HEK293 (cell line): ENCODE results near the gene DOK4.
"Not testable (repeated sequence)": the region's sequence is repeated elsewhere in the genome, so short reads cannot be mapped to it uniquely, and the experiment has no call there.

ENCODE experiments used
- CTCF ChIA-PET: fragments of 350-600 bp; formaldehyde crosslinking; extraction: SDS; loops from one replicate; lab custom pipeline; 2021; ENCODE audit warnings: antibody characterized with exemption; lab: Yijun Ruan, JAX
- POLR2A ChIA-PET: fragments of 300-600 bp; formaldehyde crosslinking; extraction: SDS; loops from one replicate; lab custom pipeline; 2020; ENCODE audit warnings: antibody characterized with exemption, inconsistent platforms; lab: Yijun Ruan, JAX
- H3K27ac ChIP-seq: fragments of 200-500 bp; sonication (Bioruptor generic); 2 replicates; pipeline ENCODE4 v1.5.1; 2014; ENCODE audit warnings: low read depth, low read length, control low read depth, inconsistent platforms; ENCODE audit errors: extremely low read depth
- H3K36me3 ChIP-seq, 2 experiments: fragments of 200-500 bp in 1 of 2; sonication (Bioruptor generic) in 1 of 2; 1 replicate in 1 of 2; 2 replicates in 1 of 2; pipeline ENCODE4 v1.5.1; 2014 to 2017; ENCODE audit warnings: inconsistent platforms in 2 of 2, low read length in 2 of 2; ENCODE audit not compliant: control insufficient read depth in 2 of 2, insufficient read depth in 1 of 2
- H3K4me1 ChIP-seq: fragments of 200-500 bp; sonication (Bioruptor generic); 2 replicates; pipeline ENCODE4 v1.5.1; 2014; ENCODE audit warnings: mild to moderate bottlenecking, low read length, inconsistent platforms; ENCODE audit not compliant: control insufficient read depth, insufficient read depth
- H3K4me3 ChIP-seq: 2 replicates; pipeline ENCODE4 v1.5.1; 2011; ENCODE audit warnings: low read depth, mild to moderate bottlenecking, control low read depth, low read length, moderate library complexity
- H3K9me3 ChIP-seq: fragments of 200-500 bp; sonication (Bioruptor generic); 2 replicates; pipeline ENCODE4 v1.5.1; 2014; ENCODE audit warnings: low read depth, low read length, inconsistent platforms; ENCODE audit not compliant: control insufficient read depth, insufficient read depth
- BCL11A ChIP-seq: fragments of 450-650 bp; formaldehyde crosslinking; IDR thresholded peaks from 2 replicates; pipeline ENCODE4 v1.5.1; 2016; ENCODE audit warnings: low read depth, missing biosample characterization, missing genetic modification characterization
- GLI2 ChIP-seq: fragments of 450-650 bp; formaldehyde crosslinking; IDR thresholded peaks from 2 replicates; pipeline ENCODE4; 2017; ENCODE audit warnings: missing biosample characterization, missing genetic modification characterization, low read depth, borderline replicate concordance
- KLF8 ChIP-seq: fragments of 450-650 bp; formaldehyde crosslinking; IDR thresholded peaks from 2 replicates; pipeline ENCODE4 v1.5.1; 2016; ENCODE audit warnings: missing biosample characterization, missing genetic modification characterization
- OSR2 ChIP-seq: fragments of 450-650 bp; formaldehyde crosslinking; IDR thresholded peaks from 2 replicates; pipeline ENCODE4 v1.5.1; 2016; ENCODE audit warnings: missing biosample characterization, missing genetic modification characterization
- RBAK ChIP-seq: fragments of 450-650 bp; formaldehyde crosslinking; IDR thresholded peaks from 2 replicates; pipeline ENCODE4 v1.5.1; 2016; ENCODE audit warnings: missing biosample characterization, missing genetic modification characterization
- REPIN1 ChIP-seq: fragments of 450-650 bp; formaldehyde crosslinking; IDR thresholded peaks from 2 replicates; pipeline ENCODE4 v1.5.1; 2017; ENCODE audit warnings: missing biosample characterization, missing genetic modification characterization, low read depth
- ZBTB21 ChIP-seq: fragments of 450-650 bp; formaldehyde crosslinking; IDR thresholded peaks from 2 replicates; pipeline ENCODE4 v1.5.1; 2017; ENCODE audit warnings: missing biosample characterization, missing genetic modification characterization
- ZEB2 ChIP-seq: fragments of 450-650 bp; formaldehyde crosslinking; IDR thresholded peaks from 2 replicates; pipeline ENCODE4 v1.5.1; 2016; ENCODE audit warnings: missing biosample characterization, missing genetic modification characterization
- ZNF132 ChIP-seq: fragments of 450-650 bp; formaldehyde crosslinking; IDR thresholded peaks from 2 replicates; pipeline ENCODE4 v1.5.1; 2017; ENCODE audit warnings: missing biosample characterization, missing genetic modification characterization, borderline replicate concordance
- ZNF138 ChIP-seq: fragments of 450-650 bp; formaldehyde crosslinking; IDR thresholded peaks from 2 replicates; pipeline ENCODE4 v1.5.1; 2016; ENCODE audit warnings: missing biosample characterization, missing genetic modification characterization, borderline replicate concordance
- ZNF2 ChIP-seq: fragments of 450-650 bp; formaldehyde crosslinking; IDR thresholded peaks from 2 replicates; pipeline ENCODE4 v1.5.1; 2016; ENCODE audit warnings: missing biosample characterization, missing genetic modification characterization
- ZNF510 ChIP-seq: fragments of 450-650 bp; formaldehyde crosslinking; IDR thresholded peaks from 2 replicates; pipeline ENCODE4 v1.5.1; 2018; ENCODE audit warnings: mild to moderate bottlenecking, missing genetic modification characterization, missing biosample characterization; ENCODE audit not compliant: insufficient replicate concordance
- ZNF561 ChIP-seq: fragments of 450-650 bp; IDR thresholded peaks from 2 replicates; pipeline ENCODE4 v1.5.1; 2018; ENCODE audit warnings: missing biosample characterization, missing genetic modification characterization, borderline replicate concordance
- ZNF596 ChIP-seq: fragments of 450-650 bp; IDR thresholded peaks from 2 replicates; pipeline ENCODE4 v1.5.0; 2018; ENCODE audit warnings: missing biosample characterization, mild to moderate bottlenecking, missing genetic modification characterization, moderate library complexity
- ZNF623 ChIP-seq: fragments of 450-650 bp; formaldehyde crosslinking; IDR thresholded peaks from 2 replicates; pipeline ENCODE4 v1.5.1; 2016; ENCODE audit warnings: missing biosample characterization, missing genetic modification characterization
- ZNF629 ChIP-seq: fragments of 450-650 bp; formaldehyde crosslinking; IDR thresholded peaks from 2 replicates; pipeline ENCODE4 v1.5.1; 2017; ENCODE audit warnings: missing biosample characterization, missing genetic modification characterization
- ZNF654 ChIP-seq: fragments of 450-650 bp; formaldehyde crosslinking; IDR thresholded peaks from 2 replicates; pipeline ENCODE4 v1.5.1; 2016; ENCODE audit warnings: low read depth, missing biosample characterization, missing genetic modification characterization
- ZNF701 ChIP-seq: fragments of 450-650 bp; formaldehyde crosslinking; IDR thresholded peaks from 2 replicates; pipeline ENCODE4 v1.5.1; 2016; ENCODE audit warnings: missing biosample characterization, missing genetic modification characterization
- TF ChIP-seq, protein P1 (sequence below): fragments of 450-650 bp; formaldehyde crosslinking; conservative IDR thresholded peaks from 2 replicates; pipeline ENCODE4 v1.5.1; 2016; ENCODE audit warnings: low read depth, missing biosample characterization, missing genetic modification characterization

Gene DOK4

DNA sequence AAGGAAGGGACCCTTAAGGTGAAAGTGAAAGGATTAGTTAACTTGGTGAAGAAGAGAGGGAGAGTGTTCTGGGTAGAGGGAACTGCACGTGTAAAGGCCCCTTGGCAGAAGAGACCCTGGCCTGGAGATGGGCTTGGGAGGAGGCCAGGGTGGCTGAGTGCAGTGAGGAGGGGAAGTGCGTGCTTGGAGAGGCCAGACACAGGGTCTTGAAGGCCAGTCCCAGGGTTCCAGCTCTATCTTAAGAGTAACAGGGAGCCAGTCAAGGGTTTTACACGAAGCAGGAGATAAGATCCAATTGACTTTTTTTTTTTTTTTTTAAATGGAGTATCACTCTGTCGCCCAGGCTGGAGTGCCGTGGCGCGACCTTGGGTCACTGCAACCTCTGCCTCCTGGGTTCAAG is 15.2 kb upstream of the DOK4 start:
- CTCF ChIA-PET: interaction anchor here (0.6 kb wide), 1 partner anchor 695 kb away, joined by 4 read pairs; no protein-coding TSS in a partner anchor
- H3K27ac ChIP-seq: no peak overlapping the region
- POLR2A ChIA-PET: interaction anchor here (0.7 kb wide), 1 partner anchor 11 kb away, joined by 5 read pairs; no protein-coding TSS in a partner anchor

DNA sequence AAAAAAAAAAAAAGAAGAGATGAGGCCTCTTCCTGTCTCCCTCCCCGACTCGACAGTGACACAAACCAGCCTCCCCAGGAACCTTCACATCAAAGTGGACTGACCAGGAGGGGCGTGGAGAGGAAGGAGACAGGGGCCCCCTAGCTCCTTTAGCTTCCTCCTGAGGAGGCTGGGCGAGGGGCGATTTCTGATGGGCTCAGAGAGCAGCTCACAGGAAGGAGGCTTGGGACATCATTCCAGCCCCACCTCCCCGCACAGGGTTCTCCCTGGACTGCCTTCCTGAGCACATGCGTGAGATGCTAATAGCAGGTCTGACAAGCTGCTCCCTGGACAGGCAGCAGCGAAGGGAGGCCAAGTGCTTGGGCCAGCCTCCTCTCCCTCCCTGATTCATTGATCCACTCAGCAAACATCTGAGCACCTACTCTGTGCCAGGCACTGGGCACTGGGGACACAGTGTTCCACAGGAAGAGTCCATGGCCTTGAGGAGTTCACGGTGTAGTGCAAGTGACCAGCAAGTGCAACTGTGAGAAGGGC is 14.4 kb upstream of the DOK4 start:
- no peak overlapping the region for H3K27ac ChIP-seq
- H3K4me3 ChIP-seq: no peak overlapping the region
- ChIA-PET CTCF (interaction anchor here (0.6 to 1.0 kb wide), 2 partner anchors 18 to 696 kb away, joined by 3 to 4 read pairs; no protein-coding TSS in a partner anchor), POLR2A (interaction anchor here (0.7 kb wide), 2 partner anchors 38 to 140 kb away, joined by 4 to 6 read pairs; no protein-coding TSS in a partner anchor)
- no peaks in the 10 kb centered on the region for H3K4me1 ChIP-seq
- no peaks in the 10 kb centered on the region for H3K9me3 ChIP-seq
- no peak for TF ChIP-seq ZNF701 (tag by site-specific recombination)
- TF ChIP-seq RBAK: no peak
- H3K36me3 ChIP-seq: no peaks in the 10 kb centered on the region

More for the DNA sequence above, 15.2 kb upstream of the DOK4 start:
- no peaks in the 10 kb centered on the region for H3K4me1 ChIP-seq
- TF ChIP-seq ZEB2 (tag by site-specific recombination) (no peak), ZNF2 (tag by site-specific recombination) (no peak), ZBTB21 (tag by site-specific recombination) (no peak), GLI2 (tag by site-specific recombination) (no peak), ZNF629 (no peak), ZNF596 (tag by site-specific recombination) (no peak), ZNF132 (tag by site-specific recombination) (no peak), OSR2 (tag by site-specific recombination) (no peak), KLF8 (tag by site-specific recombination) (no peak), REPIN1 (no peak), ZNF138 (tag by site-specific recombination) (no peak), BCL11A (tag by site-specific recombination) (no peak), ZNF654 (tag by site-specific recombination) (no peak), ZNF561 (tag by site-specific recombination) (no peak), ZNF623 (tag by site-specific recombination) (no peak), RBAK (no peak), ZNF510 (tag by site-specific recombination) (no peak)
- TF ChIP-seq, protein P1, sequence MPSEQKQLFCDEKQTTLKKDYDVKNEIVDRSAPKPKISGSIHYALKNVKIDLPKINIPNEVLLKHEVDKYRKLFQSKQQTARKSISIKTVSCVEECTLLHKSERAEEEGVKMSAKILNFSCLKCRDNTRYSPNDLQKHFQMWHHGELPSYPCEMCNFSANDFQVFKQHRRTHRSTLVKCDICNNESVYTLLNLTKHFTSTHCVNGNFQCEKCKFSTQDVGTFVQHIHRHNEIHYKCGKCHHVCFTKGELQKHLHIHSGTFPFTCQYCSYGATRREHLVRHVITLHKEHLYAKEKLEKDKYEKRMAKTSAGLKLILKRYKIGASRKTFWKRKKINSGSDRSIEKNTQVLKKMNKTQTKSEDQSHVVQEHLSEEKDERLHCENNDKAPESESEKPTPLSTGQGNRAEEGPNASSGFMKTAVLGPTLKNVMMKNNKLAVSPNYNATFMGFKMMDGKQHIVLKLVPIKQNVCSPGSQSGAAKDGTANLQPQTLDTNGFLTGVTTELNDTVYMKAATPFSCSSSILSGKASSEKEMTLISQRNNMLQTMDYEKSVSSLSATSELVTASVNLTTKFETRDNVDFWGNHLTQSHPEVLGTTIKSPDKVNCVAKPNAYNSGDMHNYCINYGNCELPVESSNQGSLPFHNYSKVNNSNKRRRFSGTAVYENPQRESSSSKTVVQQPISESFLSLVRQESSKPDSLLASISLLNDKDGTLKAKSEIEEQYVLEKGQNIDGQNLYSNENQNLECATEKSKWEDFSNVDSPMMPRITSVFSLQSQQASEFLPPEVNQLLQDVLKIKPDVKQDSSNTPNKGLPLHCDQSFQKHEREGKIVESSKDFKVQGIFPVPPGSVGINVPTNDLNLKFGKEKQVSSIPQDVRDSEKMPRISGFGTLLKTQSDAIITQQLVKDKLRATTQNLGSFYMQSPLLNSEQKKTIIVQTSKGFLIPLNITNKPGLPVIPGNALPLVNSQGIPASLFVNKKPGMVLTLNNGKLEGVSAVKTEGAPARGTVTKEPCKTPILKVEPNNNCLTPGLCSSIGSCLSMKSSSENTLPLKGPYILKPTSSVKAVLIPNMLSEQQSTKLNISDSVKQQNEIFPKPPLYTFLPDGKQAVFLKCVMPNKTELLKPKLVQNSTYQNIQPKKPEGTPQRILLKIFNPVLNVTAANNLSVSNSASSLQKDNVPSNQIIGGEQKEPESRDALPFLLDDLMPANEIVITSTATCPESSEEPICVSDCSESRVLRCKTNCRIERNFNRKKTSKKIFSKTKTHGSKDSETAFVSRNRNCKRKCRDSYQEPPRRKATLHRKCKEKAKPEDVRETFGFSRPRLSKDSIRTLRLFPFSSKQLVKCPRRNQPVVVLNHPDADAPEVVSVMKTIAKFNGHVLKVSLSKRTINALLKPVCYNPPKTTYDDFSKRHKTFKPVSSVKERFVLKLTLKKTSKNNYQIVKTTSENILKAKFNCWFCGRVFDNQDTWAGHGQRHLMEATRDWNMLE (tag by site-specific recombination): no peak
- TF ChIP-seq, all 188 proteins: peak for 0
- no peaks in the 10 kb centered on the region for H3K9me3 ChIP-seq
- H3K4me3 ChIP-seq: no peak overlapping the region
- H3K36me3 ChIP-seq: no peaks in the 10 kb centered on the region

DNA sequence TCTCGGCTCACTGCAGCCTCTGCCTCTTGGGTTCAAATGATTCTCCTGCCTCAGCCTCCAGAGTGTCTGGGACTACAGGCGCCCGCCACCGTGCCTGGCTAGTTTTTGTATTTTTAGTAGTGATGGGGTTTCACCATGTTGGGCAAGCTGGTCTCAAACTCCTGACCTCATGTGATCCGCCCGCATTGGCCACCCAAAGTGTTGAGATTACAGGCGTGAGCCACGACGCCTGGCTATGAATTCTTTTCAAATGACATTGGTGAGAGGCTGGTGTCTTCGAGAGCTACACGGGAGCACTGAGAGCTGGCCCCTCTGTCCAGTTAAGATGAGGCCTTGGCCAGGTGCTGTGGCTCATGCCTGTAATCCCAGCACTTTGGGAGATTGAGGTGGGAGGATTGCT is 13.6 kb upstream of the DOK4 start:
- H3K36me3 ChIP-seq, H3K4me1 ChIP-seq, CTCF ChIA-PET, H3K4me3 ChIP-seq, H3K27ac ChIP-seq, H3K9me3 ChIP-seq: not testable (repeated sequence)
- POLR2A ChIA-PET: interaction anchor here (0.7 kb wide), 1 partner anchor 38 kb away, joined by 6 read pairs; no protein-coding TSS in a partner anchor
